LHCN-M2 (cell line): ENCODE data around the gene SGMS1. TPM values are rescaled to one million over a fixed set of nuclear protein-coding genes. Genes with fewer than 3 reads are reported as not detected.
A peak's percentile ranks its signal among the peaks of the same experiment; 100 is the strongest.

Experiments used
- DNase-seq: peaks from one replicate; pipeline ENCODE4 v3.0.0-alpha.2; 2012; ENCODE audit warnings: low read depth
- total RNA-seq: library from RNA; depleted of rRNA; stranded (reverse); fragments of >200 nt; gene quantifications from 2 replicates; pipeline ENCODE4 v1.2.3, GENCODE V29; 2014

The SGMS1 gene
- total RNA-seq, 1 experiment from 2014 or later: 32.6 TPM

GRCh38 chr10:50636618-50637579, 13.1 kb upstream of the SGMS1 start:
- peak; percentile 7 for DNase-seq

- peak; percentile 76 for DNase-seq
Measured at GRCh38 chr10:50635286-50635685, 11.5 kb upstream of the SGMS1 start.

- no peak for DNase-seq
Measured at GRCh38 chr10:50634479-50634878, 10.7 kb upstream of the SGMS1 start.

- DNase-seq: no peak
Measured at GRCh38 chr10:50631052-50631451, 7.3 kb upstream of the SGMS1 start.

- DNase-seq: no peak
Measured at GRCh38 chr10:50629495-50630122, 5.9 kb upstream of the SGMS1 start.

- DNase-seq: no peak
Measured at GRCh38 chr10:50627896-50628295, 4.1 kb upstream of the SGMS1 start.

GRCh38 chr10:50627443-50627842, 3.7 kb upstream of the SGMS1 start:
- DNase-seq: no peak

- no peak for DNase-seq
Measured at GRCh38 chr10:50625649-50626132, 1.9 kb upstream of the SGMS1 start.

- DNase-seq: peak; percentile 61
Measured at GRCh38 chr10:50624866-50625501, 1.2 kb upstream of the SGMS1 start.

- peak; percentile 92 for DNase-seq
Measured at GRCh38 chr10:50624413-50624865, 683 bp upstream of the SGMS1 start.

GRCh38 chr10:50622706-50623662, 772 bp downstream of the SGMS1 start:
- peak; percentile 32 for DNase-seq

GRCh38 chr10:50621968-50622705, 1.6 kb downstream of the SGMS1 start:
- peak; percentile 91 for DNase-seq

GRCh38 chr10:50620899-50621298, 2.9 kb downstream of the SGMS1 start:
- DNase-seq: no peak

GRCh38 chr10:50619882-50620281, 3.9 kb downstream of the SGMS1 start:
- DNase-seq: no peak

- no peak for DNase-seq
Measured at GRCh38 chr10:50619166-50619565, 4.6 kb downstream of the SGMS1 start.

- DNase-seq: no peak
Measured at GRCh38 chr10:50618624-50619023, 5.1 kb downstream of the SGMS1 start.

GRCh38 chr10:50615658-50616057, 8.1 kb downstream of the SGMS1 start:
- DNase-seq: no peak

- no peak for DNase-seq
Measured at GRCh38 chr10:50614444-50615137, 9.2 kb downstream of the SGMS1 start.

- no peak for DNase-seq
Measured at GRCh38 chr10:50613726-50614443, 9.9 kb downstream of the SGMS1 start.
